CD4-positive, alpha-beta T cell treated with Interleukin-1 beta for 1 hour (primary cell): ENCODE results near the gene SCYGR3.
"Not testable (repeated sequence)": the region's sequence is repeated elsewhere in the genome, so short reads cannot be mapped to it uniquely, and the experiment has no call there.

Experiments used
- DNase-seq, 2 donors: peaks; one replicate each; pipeline ENCODE4 v3.0.0-alpha.2; 2020 to 2022

SCYGR3 gene

DNA sequence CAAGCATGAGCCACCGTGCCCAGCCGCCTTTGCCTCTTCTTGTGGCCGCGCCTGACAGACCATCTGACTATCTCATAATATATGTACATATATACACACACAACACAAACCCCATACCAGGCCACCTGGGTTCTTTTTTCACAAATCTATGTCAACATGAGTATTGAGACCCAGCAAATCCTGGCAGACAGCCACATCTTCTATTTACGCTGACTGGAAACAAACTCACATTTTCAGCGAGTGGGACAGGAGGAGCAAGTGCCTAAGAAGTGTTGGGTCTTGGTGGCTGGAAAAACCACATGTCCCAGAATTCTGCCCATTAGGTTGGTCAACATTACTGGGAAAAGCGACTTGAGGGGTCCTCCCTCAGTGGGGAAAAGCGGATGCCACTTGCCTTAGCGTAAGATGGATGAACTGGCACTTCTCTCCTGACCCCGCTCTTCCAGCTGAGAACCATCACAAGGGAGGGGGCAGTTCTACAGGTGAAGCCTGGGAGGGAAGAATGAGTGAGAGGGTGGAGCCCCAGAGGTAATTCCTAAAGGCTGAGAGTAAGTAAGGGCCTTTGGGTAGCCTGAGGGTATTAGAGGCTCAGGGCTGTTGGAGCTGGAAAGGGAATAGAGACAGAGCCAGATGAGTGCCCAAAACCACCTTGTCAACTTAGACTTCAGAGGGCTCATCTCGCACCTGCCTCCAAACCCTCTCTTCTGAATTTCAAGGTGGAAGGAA lies 1.9 kb downstream of the SCYGR3 start:
- DNase-seq: no peak

DNA sequence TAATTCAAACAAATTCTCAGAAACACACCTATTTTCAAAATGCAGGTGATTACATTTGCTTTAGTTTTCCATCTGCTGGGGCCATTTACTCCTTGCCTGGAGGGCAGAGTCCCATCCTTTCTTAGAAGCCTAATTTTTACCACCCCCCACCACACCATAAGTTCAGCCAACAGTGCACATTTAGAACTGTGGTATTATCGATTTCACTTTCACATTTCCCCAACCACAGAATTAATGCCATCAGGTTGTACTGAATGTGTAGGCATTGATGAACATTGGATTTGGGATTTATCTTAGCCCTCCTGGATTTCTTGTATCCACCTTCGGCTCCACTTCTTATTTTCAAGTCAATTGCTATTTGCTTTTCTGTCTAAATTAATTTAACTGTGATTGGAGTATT lies 4.5 kb downstream of the SCYGR3 start:
- no peak for DNase-seq

DNA sequence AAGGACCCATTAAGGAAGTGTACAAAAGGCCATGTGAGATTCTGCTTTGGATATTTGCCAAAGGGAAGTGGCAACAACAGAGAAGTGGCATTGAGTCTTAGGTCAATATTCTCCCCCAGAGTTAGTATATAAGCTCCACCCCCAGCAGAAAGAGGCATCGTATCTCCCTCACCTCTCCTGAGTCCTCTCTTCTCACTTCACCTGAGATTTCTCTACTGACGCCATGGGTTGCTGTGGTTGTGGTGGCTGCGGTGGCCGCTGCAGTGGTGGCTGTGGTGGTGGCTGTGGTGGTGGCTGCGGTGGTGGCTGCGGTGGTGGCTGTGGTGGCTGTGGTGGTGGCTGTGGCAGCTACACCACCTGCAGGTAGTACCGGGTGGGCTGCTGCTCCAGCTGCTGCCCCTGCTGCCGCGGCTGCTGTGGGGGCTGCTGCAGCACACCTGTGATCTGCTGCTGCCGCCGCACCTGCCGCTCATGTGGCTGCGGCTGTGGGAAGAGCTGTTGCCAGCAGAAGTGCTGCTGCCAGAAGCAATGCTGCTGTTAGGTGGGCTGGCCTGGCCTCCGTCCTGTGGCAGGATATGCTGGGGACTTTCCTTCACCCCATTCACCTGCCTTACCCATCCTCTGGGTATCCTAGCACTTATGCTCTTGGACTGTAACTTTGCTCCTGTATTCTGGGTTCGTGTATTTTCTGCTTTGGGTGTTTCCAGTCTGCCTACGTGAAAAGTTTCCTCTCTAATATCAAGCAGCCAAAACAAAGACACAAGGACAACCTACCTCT lies 5.9 kb downstream of the SCYGR3 start:
- peak; percentile 22 to 30 for DNase-seq

DNA sequence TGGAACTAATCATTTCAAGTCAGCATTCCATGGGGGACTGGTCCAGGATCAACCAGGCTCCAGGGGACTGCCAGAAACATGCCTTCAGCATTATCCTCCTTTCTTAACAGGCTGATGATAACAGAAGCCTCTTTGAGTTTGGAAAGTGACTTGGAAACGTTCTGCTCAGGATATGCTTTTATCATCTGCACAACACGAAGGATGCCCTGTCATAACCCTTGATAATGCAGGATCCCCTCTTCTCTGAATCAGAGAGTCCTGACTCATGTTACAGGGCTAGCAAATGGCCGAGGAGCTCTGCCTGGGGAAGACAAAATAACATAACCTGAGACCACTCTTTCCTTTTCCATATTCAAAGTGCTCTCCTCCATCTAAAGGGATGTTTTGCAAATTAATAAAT lies 6.7 kb downstream of the SCYGR3 start:
- no peak for DNase-seq

DNA sequence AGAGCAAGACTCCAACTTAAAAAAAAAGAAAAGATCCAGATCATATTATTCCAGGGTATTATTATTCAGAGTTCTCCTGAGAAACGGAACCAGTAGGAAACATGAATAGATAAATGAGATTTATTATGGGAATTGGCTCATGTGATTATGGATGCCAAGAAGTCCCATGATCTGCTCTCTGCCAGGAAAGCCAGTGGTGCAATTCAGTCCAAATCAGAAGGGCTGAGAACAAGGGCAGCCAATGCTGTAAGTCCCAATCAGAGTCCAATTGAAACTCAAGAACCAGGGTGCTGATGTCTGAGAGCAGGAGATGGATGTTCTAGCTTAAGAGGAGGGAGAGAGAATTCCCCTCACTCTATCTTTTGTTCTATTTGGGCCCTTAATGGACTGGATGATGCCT lies 8.2 kb downstream of the SCYGR3 start:
- no peak for DNase-seq

DNA sequence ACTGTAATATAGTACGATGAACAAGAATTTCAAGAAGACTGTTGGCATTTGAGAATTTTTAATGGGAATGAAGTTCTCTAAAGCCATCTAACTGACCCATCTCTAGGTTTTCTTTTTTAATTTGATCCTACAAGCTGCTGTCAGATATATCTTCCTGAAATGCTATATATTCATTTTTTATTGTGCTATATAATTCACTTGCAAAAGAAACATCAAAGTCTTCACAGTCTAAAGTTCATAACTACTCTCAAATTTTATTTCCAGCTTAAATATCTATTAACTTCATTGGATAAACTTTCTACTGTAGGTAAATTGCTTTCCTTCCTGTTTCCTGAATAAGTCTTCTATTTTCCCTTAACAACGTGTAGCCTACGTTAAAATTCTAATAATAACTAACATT lies 12.3 kb downstream of the SCYGR3 start:
- no peak for DNase-seq

DNA sequence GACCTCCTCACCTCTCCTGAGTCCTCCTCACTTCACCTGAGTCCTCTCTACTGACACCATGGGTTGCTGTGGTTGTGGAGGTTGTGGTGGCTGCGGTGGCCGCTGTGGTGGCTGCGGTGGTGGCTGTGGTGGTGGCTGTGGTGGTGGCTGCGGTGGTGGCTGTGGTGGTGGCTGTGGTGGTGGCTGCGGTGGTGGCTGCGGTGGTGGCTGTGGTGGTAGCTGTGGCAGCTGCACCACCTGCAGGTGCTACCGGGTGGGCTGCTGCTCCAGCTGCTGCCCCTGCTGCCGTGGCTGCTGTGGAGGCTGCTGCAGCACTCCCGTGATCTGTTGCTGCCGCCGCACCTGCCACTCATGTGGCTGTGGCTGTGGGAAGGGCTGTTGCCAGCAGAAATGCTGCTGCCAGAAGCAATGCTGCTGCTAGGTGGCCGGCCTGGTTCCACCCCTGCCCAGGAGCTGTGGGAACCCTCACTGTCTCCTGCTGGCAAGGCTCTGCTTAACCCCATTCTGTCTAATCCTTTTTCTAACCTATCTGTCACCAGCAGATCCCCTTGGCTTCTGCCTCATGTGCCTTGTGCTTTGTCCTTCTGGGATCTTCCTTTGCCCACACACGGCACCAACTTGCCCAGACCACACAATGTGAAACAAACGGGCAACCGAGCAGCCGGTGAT lies 15.7 kb downstream of the SCYGR3 start, which contains the start of gene SCYGR2:
TSS of gene SCYGR2 (plus strand) at position 59 of the 669 bp plus-strand sequence. CDS start at position 59, 0 bp downstream.
- DNase-seq: not testable (repeated sequence)

DNA sequence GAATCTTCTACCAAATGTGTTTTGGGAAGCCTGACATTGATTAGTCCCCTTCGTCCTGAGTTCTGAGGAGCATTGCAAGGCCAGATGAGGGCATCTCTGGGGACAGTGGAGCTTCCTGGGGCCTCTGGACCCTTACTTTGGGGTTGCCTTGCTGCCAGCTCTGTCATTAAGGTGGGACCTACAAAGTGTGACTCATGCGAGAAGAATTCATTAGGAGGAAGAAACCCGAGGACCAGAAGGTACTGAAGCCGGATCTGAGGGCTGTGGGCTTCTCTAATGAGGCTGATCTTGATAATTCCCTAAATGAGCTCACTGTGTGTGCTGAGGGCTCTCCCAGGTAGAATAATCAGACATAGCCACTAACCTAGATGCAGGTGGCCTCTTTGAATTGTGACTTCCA lies 16.6 kb downstream of the SCYGR3 start:
- no peak for DNase-seq

DNA sequence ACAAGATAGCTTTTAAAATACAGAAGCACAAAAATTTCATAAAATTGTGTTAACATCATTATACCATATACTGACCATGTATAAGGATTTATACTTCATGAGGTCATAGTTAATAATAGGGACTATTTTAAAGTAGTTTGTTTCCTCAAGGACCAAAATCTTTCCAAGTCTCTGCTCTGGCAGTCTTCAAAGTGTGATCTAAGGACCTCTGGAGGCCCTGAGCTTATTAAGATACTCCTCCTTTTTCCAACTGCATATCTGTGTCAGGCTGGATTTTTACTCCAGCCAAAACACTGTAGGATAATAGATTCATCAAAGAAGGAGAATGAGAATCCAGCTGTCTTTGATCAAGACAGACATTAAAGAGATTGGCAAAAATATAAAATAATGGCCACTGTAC lies 17.6 kb downstream of the SCYGR3 start:
- no peak for DNase-seq

DNA sequence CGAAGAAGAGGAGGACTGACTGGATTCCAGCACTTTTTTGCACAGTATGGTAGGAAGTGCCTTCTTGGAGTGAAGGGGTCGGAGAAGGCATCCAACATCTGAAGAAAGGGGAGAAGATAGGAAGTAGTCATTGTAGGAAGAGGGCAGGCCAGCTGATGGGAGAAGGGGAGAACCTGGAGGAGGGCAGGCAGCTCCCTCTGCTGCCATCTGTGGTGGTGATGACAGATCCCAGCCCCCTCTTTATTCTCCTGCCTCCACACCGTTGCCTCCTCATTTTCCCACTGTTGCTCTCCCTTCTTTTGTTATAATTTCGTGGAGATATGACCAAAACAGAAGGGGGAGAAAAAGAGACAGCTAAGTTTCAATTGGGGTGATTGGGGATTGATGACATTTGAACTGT lies 18.8 kb downstream of the SCYGR3 start:
- DNase-seq: no peak

DNA sequence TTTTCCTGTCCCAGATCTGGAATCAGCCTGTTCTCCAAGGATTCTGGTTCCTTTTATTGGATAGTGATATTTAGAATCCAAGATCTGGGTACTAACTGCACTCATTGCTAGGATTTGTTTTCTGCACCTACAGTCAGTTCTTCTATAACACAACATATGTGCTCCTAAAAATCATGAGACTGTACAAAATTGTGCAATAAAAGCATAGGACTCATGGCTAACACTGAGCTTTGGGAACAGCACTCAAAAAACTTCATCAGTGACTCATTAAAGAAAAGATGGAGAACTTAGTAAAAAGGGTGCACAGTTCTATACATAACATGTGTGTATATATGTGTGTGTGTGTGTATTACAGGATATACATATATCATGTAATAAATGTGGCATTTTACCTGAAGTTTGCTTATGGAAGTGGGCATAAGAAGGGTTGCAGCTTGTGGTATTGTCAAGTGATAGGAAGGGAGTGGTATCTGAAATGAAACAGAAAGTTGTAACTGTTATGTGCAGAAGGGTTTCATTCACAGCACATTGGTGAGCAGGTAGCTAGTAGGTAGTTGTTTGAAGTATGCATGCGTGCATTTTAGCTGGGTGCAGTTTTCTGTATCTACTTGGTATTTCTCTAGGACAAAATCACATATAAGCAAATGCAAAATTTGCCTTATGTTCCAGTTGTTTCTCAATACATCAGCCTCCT lies 21.8 kb downstream of the SCYGR3 start:
- DNase-seq: no peak

DNA sequence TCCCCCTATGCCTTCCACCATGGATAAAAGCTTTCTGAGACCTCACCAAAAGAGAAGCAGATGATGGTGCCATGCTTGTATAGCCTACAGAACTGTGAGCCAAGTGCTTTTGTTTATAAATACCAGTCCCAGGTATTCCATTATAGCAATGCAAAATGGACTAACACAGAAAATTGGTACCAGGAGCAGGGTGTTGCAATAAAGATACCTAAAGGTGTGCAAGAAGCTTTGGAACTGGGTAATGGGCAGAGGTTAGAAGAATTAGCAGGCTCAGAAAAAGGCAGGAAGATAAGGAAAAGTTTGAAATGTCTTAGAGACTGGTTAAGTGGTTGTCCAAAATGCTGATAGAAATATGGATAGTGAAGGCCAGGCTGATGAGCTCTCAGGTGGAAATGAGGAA lies 32.3 kb downstream of the SCYGR3 start:
- DNase-seq: no peak

DNA sequence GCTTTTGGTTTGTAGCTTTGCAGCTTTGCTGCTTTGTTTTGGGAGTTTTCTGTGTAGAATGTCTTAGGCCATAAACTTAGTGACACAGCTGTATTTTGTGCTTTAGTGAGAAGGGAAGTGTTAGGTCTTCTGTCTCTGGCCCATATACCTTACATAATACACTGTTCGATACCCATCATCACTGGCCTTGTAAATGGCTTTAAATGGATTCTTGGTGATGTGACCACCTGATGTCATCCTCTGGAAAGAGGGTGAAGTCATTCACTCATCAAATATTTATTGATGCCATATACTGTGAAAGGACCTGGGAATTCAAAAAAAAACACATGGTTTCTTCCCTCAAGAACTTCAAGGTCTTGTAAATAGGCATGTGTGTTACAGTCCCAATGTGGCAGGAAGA lies 34.8 kb downstream of the SCYGR3 start:
- no peak for DNase-seq

DNA sequence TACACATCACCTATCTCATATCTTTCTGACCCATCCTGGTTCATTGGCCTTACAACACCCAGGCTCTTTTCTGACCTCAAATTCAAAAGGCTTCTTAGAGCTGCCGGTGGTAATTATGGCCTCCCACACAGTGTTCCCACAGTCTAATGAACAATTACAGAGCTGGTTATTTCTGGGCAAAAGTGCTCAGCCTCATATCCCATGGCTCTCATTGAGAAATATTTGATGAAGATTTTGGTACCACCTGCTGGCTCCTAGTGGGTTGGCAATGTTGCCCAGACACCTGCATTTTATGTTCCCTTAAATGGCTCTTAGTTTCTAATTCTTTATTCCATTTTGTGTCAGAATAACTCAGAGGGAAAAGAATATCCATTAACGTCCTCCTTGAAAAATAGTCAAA lies 36.0 kb downstream of the SCYGR3 start:
- no peak for DNase-seq

DNA sequence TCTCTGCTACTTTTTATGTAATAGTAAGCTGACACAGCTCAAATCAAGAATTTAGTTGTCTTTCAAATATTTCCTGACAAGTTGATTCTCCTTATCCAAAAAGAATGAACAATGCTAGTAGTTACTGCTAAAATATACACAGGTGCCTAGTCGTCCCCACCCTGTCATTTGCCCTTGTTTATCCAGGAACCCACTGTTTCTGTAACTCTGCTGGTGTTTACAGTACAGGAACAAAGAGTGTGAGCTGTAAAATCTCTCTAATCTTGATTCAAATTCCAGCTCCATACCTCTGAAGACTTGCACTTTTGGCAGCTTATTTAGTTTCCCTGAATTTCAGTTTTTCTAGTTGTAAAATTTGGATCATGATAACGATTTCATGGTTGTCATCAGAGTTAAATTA lies 37.1 kb downstream of the SCYGR3 start:
- DNase-seq: no peak

DNA sequence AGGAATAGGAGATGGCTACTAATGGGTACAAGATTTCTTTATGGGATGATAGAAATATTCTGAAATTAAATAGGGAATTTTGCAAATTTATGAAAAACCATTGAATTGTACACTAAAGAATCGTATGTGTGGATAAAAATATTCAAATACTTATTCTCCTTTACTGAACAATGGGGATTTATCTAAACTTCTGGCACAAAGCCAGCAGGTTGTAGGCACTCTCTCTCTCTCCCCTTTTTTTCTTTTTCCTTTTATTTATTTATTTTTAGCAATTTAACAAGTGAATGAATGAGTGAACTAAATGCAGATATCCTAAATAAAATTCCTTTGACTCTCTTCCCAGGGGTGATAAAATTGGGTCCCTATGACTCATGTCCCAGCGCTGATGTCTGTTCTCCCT lies 37.8 kb downstream of the SCYGR3 start:
- DNase-seq: no peak

DNA sequence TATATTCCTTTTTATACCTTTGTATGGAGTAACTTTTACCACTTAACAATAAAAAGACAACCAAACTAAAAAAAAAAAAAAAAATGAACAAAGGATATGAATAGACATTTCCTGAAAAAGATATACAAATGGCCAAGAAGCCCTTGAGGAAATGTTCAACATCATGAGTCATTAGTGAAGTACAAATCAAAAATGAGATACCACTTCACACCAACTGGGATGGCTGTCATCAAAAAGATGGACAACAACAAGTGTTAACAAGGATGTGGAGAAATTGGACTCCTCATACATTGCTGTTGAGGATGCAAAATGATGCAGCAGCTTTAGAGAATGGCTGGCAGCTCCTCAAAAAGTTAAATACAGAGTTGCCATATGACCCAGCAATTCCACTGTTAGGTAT lies 38.5 kb downstream of the SCYGR3 start:
- no peak for DNase-seq

DNA sequence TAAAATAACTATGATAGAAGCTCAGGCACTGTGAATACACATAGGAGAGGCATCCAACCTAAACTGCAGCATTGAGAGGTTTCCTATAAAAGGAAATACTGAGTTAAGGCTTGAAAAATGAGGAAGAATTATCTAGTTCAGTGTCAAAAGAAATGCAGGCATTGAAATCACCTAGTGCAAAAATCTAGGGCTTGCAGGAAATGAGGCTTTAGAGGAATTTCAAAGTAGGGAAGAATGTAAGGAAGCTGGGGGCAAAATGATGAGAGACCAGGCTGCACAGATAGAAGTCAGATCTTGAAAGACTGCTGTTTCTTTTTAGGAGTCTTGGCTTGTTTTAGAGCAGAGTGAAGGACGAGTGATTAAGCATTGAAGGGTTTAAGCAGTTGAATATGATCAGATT lies 44.0 kb downstream of the SCYGR3 start:
- no peak for DNase-seq

DNA sequence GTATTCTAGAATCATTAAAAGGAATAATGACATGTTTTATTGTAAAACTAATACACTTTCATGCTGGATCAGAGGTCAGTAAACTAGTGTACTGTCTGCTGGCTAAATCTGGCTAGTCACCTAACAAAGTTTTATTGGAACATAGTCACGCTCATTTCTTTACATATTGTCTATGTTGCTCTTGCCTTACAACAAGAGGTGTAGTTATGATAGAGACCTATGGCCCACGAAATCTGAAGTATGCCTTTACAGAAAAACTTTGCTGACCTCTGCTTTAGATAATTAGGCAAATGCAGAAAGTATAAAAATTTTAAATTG lies 45.8 kb downstream of the SCYGR3 start:
- DNase-seq: no peak

DNA sequence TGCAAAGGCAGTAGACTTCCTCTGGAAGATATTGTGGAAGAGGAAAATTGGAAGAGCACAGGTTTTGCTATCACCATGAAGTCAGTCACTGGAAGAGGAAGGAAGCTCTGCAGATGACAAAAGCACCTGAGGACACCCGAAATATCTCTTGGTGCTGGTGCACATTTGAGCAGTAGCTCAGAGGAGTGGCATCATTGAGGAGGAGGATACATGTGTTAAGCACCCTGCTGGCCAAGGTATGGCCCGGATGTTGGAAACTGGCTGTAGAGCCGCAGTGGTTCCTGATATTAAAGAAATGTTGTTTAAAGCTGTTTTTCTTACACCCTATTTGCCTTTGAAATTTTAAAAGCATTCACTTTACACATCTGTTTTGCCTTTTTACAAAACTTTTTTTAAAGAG lies 48.6 kb downstream of the SCYGR3 start:
- no peak for DNase-seq

DNA sequence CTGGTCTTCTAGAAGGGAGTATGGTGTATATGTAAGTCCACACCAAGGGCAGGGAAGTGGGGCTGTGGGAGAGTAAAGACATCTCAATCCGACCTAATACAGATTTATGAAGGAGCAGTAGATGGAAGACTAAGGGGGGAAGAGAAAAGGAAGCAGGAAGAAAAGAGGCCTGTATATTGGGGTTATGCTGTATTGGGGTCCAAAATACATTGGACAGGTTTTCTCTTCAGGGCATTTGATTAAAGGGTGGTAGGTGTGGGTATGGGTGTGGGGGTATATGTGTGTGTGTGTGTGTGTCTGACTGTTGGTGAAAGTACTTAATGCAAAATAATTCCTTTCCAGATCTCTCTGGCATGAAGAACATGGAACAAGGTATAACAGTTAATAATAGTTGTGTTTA lies 49.6 kb downstream of the SCYGR3 start:
- no peak for DNase-seq
